Ovary (tissue), 3 donors: ENCODE data around the gene PTGIS.

ENCODE experiments used
- CTCF ChIP-seq, 3 donors: fragments of 450-650 bp in 2 of 3; fragments of 200-600 bp in 1 of 3; IDR thresholded peaks; one replicate each; pipeline versions ENCODE4 v1.5.1 to v1.8.0; 2016 to 2022; ENCODE audit warnings: antibody characterized with exemption in 3 of 3, mild to moderate bottlenecking in 1 of 3
- EP300 ChIP-seq: sonication (generic); formaldehyde crosslinking; IDR thresholded peaks from one replicate; pipeline ENCODE4 v1.6.1; 2017; ENCODE audit warnings: antibody characterized with exemption
- donor health status: DM: no; HTN: no; CAD: no.

- no peak for TF ChIP-seq CTCF (IDR thresholded peaks at IDR 0.05)
- TF ChIP-seq EP300, result no peak
Observed at GRCh38 chr20:49490689-49491088, 77.2 kb downstream of the PTGIS start.
